GM23338 (cell line): ENCODE measurements around the gene FLNC. TPM values are rescaled to one million over a fixed set of nuclear protein-coding genes. Genes with fewer than 3 reads are reported as not detected.

Experiments used
- ATAC-seq: fragments of 200-7000 bp; cut with Tn5 transposase; 3 replicates; pipeline ENCODE4 v1.9.1; 2020
- DNase-seq: peaks from one replicate; pipeline ENCODE4 v3.0.0-alpha.2; 2015; ENCODE audit warnings: low spot score
- H2AFZ ChIP-seq: fragments of 200-600 bp; sonication (generic); 2 replicates; pipeline ENCODE4 v1.8.0; 2016; ENCODE audit warnings: antibody characterized with exemption, mild to moderate bottlenecking, moderate library complexity
- H3F3A ChIP-seq: fragments of 200-600 bp; sonication (generic); replicated peaks from 2 replicates; pipeline ENCODE4 v1.8.0; 2017; ENCODE audit warnings: antibody characterized with exemption, mixed run types, low read depth
- H3K27ac ChIP-seq: fragments of 200-600 bp; sonication (generic); 2 replicates; pipeline ENCODE4 v1.6.1; 2016; ENCODE audit warnings: low read depth
- H3K27me3 ChIP-seq: fragments of 200-600 bp; sonication (generic); 2 replicates; pipeline ENCODE4 v1.8.0; 2016; ENCODE audit warnings: mild to moderate bottlenecking, mixed run types, moderate library complexity; ENCODE audit not compliant: insufficient read depth
- H3K36me3 ChIP-seq: fragments of 200-600 bp; sonication (generic); 2 replicates; pipeline ENCODE4 v1.8.0; 2016; ENCODE audit warnings: mild to moderate bottlenecking; ENCODE audit not compliant: insufficient read depth
- H3K4me1 ChIP-seq: fragments of 200-600 bp; sonication (generic); 2 replicates; pipeline ENCODE4 v1.8.0; 2016; ENCODE audit warnings: mild to moderate bottlenecking, moderate library complexity; ENCODE audit not compliant: insufficient read depth
- H3K4me2 ChIP-seq: fragments of 200-600 bp; sonication (generic); 2 replicates; pipeline ENCODE4 v1.7.1; 2017; ENCODE audit warnings: mixed run types
- H3K4me3 ChIP-seq: fragments of 200-600 bp; sonication (generic); 2 replicates; pipeline ENCODE4 v1.6.1; 2016; ENCODE audit warnings: mixed run types
- H3K79me2 ChIP-seq: fragments of 200-600 bp; sonication (generic); replicated peaks from 2 replicates; pipeline ENCODE4 v1.8.0; 2017; ENCODE audit warnings: mild to moderate bottlenecking; ENCODE audit not compliant: insufficient read depth
- H3K9me2 ChIP-seq: fragments of 200-600 bp; sonication (generic); 2 replicates; pipeline ENCODE4 v1.8.0; 2017; ENCODE audit not compliant: insufficient read depth
- H4K20me1 ChIP-seq: fragments of 200-600 bp; sonication (generic); replicated peaks from 2 replicates; pipeline ENCODE4 v1.8.0; 2017; ENCODE audit warnings: mild to moderate bottlenecking; ENCODE audit not compliant: insufficient read depth
- H3K27ac Mint-ChIP-seq: 2 replicates; pipeline ENCODE4 v1.8.0; 2020; ENCODE audit warnings: inconsistent platforms, mild to moderate bottlenecking, moderate library complexity, mixed read lengths
- H3K27me3 Mint-ChIP-seq: 3 replicates; pipeline ENCODE4 v1.8.0; 2022; ENCODE audit warnings: low read depth, mild to moderate bottlenecking, moderate library complexity, mixed read lengths, inconsistent platforms; ENCODE audit not compliant: insufficient read depth, poor library complexity
- H3K36me3 Mint-ChIP-seq: 3 replicates; pipeline ENCODE4 v1.8.0; 2021; ENCODE audit warnings: low read depth, mild to moderate bottlenecking, inconsistent platforms, moderate library complexity, mixed read lengths
- H3K4me1 Mint-ChIP-seq: 3 replicates; pipeline ENCODE4 v1.8.0; 2020; ENCODE audit warnings: mild to moderate bottlenecking, inconsistent platforms, mixed read lengths
- H3K4me3 Mint-ChIP-seq: 3 replicates; pipeline ENCODE4 v1.8.0; 2021; ENCODE audit warnings: moderate library complexity, mild to moderate bottlenecking, inconsistent platforms, mixed read lengths
- H3K9me3 Mint-ChIP-seq: 3 replicates; pipeline ENCODE4 v1.8.0; 2020; ENCODE audit warnings: moderate library complexity, mild to moderate bottlenecking, inconsistent platforms, mixed read lengths
- CREB1 ChIP-seq: fragments of 250-450 bp; sonication (Bioruptor Pico); IDR thresholded peaks from 2 replicates; pipeline ENCODE4 v1.5.0; 2020; ENCODE audit warnings: low read depth, mild to moderate bottlenecking, moderate library complexity
- EZH2 ChIP-seq: fragments of 200-600 bp; sonication (generic); IDR thresholded peaks from one replicate; pipeline ENCODE4 v1.8.0; 2017; ENCODE audit warnings: antibody characterized with exemption, mild to moderate bottlenecking, low read depth; ENCODE audit not compliant: unreplicated experiment
- EZH2phosphoT487 ChIP-seq: fragments of 200-600 bp; sonication (generic); IDR thresholded peaks from one replicate; pipeline ENCODE4 v1.8.1; 2018; ENCODE audit warnings: antibody characterized with exemption; ENCODE audit not compliant: unreplicated experiment
- JUNB ChIP-seq: IDR thresholded peaks from one replicate; pipeline ENCODE4 v1.6.1; 2016; ENCODE audit warnings: antibody characterized with exemption; ENCODE audit not compliant: unreplicated experiment
- NANOG ChIP-seq: IDR thresholded peaks from 2 replicates; pipeline ENCODE4 v1.6.1; 2016; ENCODE audit warnings: antibody characterized with exemption, borderline replicate concordance
- POLR2AphosphoS5 ChIP-seq: IDR thresholded peaks from 2 replicates; pipeline ENCODE4 v1.6.1; 2016; ENCODE audit warnings: antibody characterized with exemption, low read depth
- STAT1 ChIP-seq: IDR thresholded peaks from one replicate; pipeline ENCODE4 v1.6.1; 2016; ENCODE audit warnings: antibody characterized with exemption; ENCODE audit not compliant: unreplicated experiment
- ZNF114 ChIP-seq: fragments of 250-450 bp; sonication (Bioruptor Pico); IDR thresholded peaks from 2 replicates; pipeline ENCODE4 v1.5.0; 2020; ENCODE audit warnings: mild to moderate bottlenecking, moderate library complexity
- ZNF331 ChIP-seq: fragments of 250-450 bp; sonication (Bioruptor Pico); IDR thresholded peaks from 2 replicates; pipeline ENCODE4 v1.5.0; 2020; ENCODE audit warnings: low read depth, mild to moderate bottlenecking, moderate library complexity
- polyA plus RNA-seq: library from polyadenylated mRNA; unstranded; fragments of >200 nt; fragmentation: Nextera tagmentation; extraction: Ambion mirVana; gene quantifications from 2 replicates; pipeline ENCODE4 v1.2.1, GENCODE V29; 2016
- total RNA-seq: library from RNA; depleted of rRNA; stranded (reverse); fragments of >200 nt; shearing (Covaris generic); gene quantifications from 2 replicates; pipeline ENCODE4 v1.2.3, GENCODE V29; 2014
- TF ChIP-seq, protein P1 (sequence below), 2 experiments: fragments of 200-600 bp in 1 of 2; sonication (generic) in 1 of 2; conservative IDR thresholded peaks; 2 replicates each; pipeline versions ENCODE4 v1.5.1 to v1.6.1; 2016 to 2017; ENCODE audit warnings: antibody characterized with exemption in 2 of 2, low read depth in 2 of 2, mild to moderate bottlenecking in 2 of 2, moderate library complexity in 1 of 2
- TF ChIP-seq, protein P2 (sequence below): fragments of 250-450 bp; sonication (Bioruptor Pico); IDR thresholded peaks from 2 replicates; pipeline ENCODE4 v1.5.0; 2020; ENCODE audit warnings: mild to moderate bottlenecking, moderate library complexity

The FLNC gene
- total and polyA plus RNA-seq, 2 experiments from 2014 or later, result 0.65 to 11.8 TPM

- Histone ChIP-seq H3K4me2 (no peak overlapping the region; the same call in 1 of the 2 replicates), H4K20me1 (no peaks in the 10 kb centered on the region), H3F3A (0 out of 2 replicates have a peak, but pooled peaks cover 3% of the 10 kb centered on the region), H3K4me1 (peaks cover 12% of the 10 kb centered on the region; the same call in 1 of the 2 replicates), H3K36me3 (no peaks in the 10 kb centered on the region), H3K27ac (no peak overlapping the region), H3K27me3 (peaks cover 39% of the 10 kb centered on the region), H2AFZ (no peak overlapping the region), H3K9me2 (no peaks in the 10 kb centered on the region), H3K4me3 (no peak overlapping the region), H3K79me2 (no peaks in the 10 kb centered on the region)
- Mint-ChIP-seq H3K9me3 (no peaks in the 10 kb centered on the region), H3K36me3 (no peaks in the 10 kb centered on the region), H3K4me1 (peaks cover 27% of the 10 kb centered on the region), H3K27me3 (peaks cover 41% of the 10 kb centered on the region), H3K27ac (no peak overlapping the region), H3K4me3 (no peak overlapping the region)
- DNase-seq (no peak), ATAC-seq (peak; percentile 15)
- no peak for TF ChIP-seq POLR2AphosphoS5
- TF ChIP-seq NANOG, result no peak
- TF ChIP-seq ZNF114, result no peak
- no peak for TF ChIP-seq CREB1 (CRISPR knock-in tag)
- TF ChIP-seq, protein P1, sequence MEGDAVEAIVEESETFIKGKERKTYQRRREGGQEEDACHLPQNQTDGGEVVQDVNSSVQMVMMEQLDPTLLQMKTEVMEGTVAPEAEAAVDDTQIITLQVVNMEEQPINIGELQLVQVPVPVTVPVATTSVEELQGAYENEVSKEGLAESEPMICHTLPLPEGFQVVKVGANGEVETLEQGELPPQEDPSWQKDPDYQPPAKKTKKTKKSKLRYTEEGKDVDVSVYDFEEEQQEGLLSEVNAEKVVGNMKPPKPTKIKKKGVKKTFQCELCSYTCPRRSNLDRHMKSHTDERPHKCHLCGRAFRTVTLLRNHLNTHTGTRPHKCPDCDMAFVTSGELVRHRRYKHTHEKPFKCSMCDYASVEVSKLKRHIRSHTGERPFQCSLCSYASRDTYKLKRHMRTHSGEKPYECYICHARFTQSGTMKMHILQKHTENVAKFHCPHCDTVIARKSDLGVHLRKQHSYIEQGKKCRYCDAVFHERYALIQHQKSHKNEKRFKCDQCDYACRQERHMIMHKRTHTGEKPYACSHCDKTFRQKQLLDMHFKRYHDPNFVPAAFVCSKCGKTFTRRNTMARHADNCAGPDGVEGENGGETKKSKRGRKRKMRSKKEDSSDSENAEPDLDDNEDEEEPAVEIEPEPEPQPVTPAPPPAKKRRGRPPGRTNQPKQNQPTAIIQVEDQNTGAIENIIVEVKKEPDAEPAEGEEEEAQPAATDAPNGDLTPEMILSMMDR (conservative IDR thresholded peaks at IDR 0.05; ENCODE audit: low read depth in 2 of 2), result no peak
- TF ChIP-seq STAT1, result no peak
- no peak for TF ChIP-seq ZNF331 (CRISPR knock-in tag)
- no peak for TF ChIP-seq JUNB
- TF ChIP-seq, protein P2, sequence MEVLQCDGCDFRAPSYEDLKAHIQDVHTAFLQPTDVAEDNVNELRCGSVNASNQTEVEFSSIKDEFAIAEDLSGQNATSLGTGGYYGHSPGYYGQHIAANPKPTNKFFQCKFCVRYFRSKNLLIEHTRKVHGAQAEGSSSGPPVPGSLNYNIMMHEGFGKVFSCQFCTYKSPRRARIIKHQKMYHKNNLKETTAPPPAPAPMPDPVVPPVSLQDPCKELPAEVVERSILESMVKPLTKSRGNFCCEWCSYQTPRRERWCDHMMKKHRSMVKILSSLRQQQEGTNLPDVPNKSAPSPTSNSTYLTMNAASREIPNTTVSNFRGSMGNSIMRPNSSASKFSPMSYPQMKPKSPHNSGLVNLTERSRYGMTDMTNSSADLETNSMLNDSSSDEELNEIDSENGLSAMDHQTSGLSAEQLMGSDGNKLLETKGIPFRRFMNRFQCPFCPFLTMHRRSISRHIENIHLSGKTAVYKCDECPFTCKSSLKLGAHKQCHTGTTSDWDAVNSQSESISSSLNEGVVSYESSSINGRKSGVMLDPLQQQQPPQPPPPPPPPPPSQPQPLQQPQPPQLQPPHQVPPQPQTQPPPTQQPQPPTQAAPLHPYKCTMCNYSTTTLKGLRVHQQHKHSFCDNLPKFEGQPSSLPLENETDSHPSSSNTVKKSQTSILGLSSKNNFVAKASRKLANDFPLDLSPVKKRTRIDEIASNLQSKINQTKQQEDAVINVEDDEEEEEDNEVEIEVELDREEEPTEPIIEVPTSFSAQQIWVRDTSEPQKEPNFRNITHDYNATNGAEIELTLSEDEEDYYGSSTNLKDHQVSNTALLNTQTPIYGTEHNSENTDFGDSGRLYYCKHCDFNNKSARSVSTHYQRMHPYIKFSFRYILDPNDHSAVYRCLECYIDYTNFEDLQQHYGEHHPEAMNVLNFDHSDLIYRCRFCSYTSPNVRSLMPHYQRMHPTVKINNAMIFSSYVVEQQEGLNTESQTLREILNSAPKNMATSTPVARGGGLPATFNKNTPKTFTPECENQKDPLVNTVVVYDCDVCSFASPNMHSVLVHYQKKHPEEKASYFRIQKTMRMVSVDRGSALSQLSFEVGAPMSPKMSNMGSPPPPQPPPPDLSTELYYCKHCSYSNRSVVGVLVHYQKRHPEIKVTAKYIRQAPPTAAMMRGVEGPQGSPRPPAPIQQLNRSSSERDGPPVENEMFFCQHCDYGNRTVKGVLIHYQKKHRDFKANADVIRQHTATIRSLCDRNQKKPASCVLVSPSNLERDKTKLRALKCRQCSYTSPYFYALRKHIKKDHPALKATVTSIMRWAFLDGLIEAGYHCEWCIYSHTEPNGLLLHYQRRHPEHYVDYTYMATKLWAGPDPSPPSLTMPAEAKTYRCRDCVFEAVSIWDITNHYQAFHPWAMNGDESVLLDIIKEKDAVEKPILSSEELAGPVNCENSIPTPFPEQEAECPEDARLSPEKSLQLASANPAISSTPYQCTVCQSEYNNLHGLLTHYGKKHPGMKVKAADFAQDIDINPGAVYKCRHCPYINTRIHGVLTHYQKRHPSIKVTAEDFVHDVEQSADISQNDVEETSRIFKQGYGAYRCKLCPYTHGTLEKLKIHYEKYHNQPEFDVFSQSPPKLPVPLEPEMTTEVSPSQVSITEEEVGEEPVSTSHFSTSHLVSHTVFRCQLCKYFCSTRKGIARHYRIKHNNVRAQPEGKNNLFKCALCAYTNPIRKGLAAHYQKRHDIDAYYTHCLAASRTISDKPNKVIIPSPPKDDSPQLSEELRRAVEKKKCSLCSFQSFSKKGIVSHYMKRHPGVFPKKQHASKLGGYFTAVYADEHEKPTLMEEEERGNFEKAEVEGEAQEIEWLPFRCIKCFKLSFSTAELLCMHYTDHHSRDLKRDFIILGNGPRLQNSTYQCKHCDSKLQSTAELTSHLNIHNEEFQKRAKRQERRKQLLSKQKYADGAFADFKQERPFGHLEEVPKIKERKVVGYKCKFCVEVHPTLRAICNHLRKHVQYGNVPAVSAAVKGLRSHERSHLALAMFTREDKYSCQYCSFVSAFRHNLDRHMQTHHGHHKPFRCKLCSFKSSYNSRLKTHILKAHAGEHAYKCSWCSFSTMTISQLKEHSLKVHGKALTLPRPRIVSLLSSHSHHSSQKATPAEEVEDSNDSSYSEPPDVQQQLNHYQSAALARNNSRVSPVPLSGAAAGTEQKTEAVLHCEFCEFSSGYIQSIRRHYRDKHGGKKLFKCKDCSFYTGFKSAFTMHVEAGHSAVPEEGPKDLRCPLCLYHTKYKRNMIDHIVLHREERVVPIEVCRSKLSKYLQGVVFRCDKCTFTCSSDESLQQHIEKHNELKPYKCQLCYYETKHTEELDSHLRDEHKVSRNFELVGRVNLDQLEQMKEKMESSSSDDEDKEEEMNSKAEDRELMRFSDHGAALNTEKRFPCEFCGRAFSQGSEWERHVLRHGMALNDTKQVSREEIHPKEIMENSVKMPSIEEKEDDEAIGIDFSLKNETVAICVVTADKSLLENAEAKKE (CRISPR knock-in tag), result no peak
- TF ChIP-seq EZH2, result no peak
- no peak for TF ChIP-seq EZH2phosphoT487
Observed at GRCh38 chr7:128827248-128827958, 2.8 kb upstream of the FLNC start.
